B cell (primary cell): Measurements from ENCODE around the gene PPP2R2C. TPM values are rescaled to one million over a fixed set of nuclear protein-coding genes. Genes with fewer than 3 reads are reported as not detected.

Source experiments
- ATAC-seq: fragments of 200-7000 bp; cut with Tn5 transposase; one replicate; pipeline ENCODE4 v1.10.0; 2021; ENCODE audit warnings: low read depth, mild to moderate bottlenecking, moderate number of reproducible peaks, moderate library complexity
- CTCF ChIA-PET: fragments of 350-600 bp; sonication (Branson Sonifier 250); formaldehyde crosslinking; loops from one replicate; lab custom pipeline; 2021; ENCODE audit warnings: antibody characterized with exemption, inconsistent platforms; lab: Charles Lee
- POLR2A ChIA-PET: fragments of 350-600 bp; sonication (Branson Sonifier 250); formaldehyde crosslinking; loops from one replicate; lab custom pipeline; 2021; ENCODE audit warnings: antibody characterized with exemption; lab: Charles Lee
- DNase-seq: peaks from one replicate; pipeline ENCODE4 v3.0.0; 2013
- H2AFZ ChIP-seq: 2 replicates; pipeline ENCODE4 v1.6.1; 2012; ENCODE audit warnings: mild to moderate bottlenecking, low read depth, low read length; ENCODE audit not compliant: insufficient read depth, poor library complexity, severe bottlenecking
- H3K27ac ChIP-seq, 2 donors: 1 replicate in 1 of 2; 2 replicates in 1 of 2; pipeline ENCODE4 v1.5.1; 2012 to 2013; ENCODE audit warnings: low read length in 2 of 2, mild to moderate bottlenecking in 2 of 2, moderate library complexity in 1 of 2
- H3K27me3 ChIP-seq, 4 experiments: fragments of 200-600 bp in 1 of 4; sonication (generic) in 1 of 4; replicated peaks in 1 of 4; 1 replicate in 2 of 4; 2 replicates in 2 of 4; pipeline versions ENCODE4 v1.6.1 to v1.7.0; 2013 to 2016; ENCODE audit warnings: low read length in 3 of 4, mild to moderate bottlenecking in 2 of 4, mixed read lengths in 1 of 4, moderate library complexity in 1 of 4; ENCODE audit not compliant: insufficient read depth in 4 of 4, control insufficient read depth in 3 of 4; ENCODE audit errors: control extremely low read depth in 1 of 4
- H3K36me3 ChIP-seq, 2 experiments: replicated peaks in 1 of 2; 1 replicate in 1 of 2; 2 replicates in 1 of 2; pipeline versions ENCODE4 v1.6.1 to v1.7.1; 2013; ENCODE audit warnings: low read length in 1 of 2; ENCODE audit not compliant: insufficient read depth in 2 of 2, control insufficient read depth in 1 of 2; ENCODE audit errors: control extremely low read depth in 1 of 2, extremely low read depth in 1 of 2
- H3K4me1 ChIP-seq, 2 donors: fragments of 200-600 bp in 1 of 2; sonication (generic) in 1 of 2; 1 replicate in 1 of 2; 2 replicates in 1 of 2; pipeline versions ENCODE4 v1.5.1 to v1.6.1; 2013 to 2017; ENCODE audit warnings: low read length in 2 of 2; ENCODE audit not compliant: control insufficient read depth in 2 of 2, insufficient read depth in 2 of 2
- H3K4me2 ChIP-seq: replicated peaks from 2 replicates; pipeline ENCODE3; 2012; ENCODE audit warnings: mild to moderate bottlenecking, low read depth, low read length; ENCODE audit not compliant: poor library complexity, severe bottlenecking
- H3K4me3 ChIP-seq, 5 experiments: fragments of 200-600 bp in 1 of 5; sonication (generic) in 1 of 5; 1 replicate in 3 of 5; 2 replicates in 2 of 5; pipeline versions ENCODE4 v1.5.1 to v1.7.0; 2011 to 2016; ENCODE audit warnings: low read length in 4 of 5, mild to moderate bottlenecking in 4 of 5, low read depth in 2 of 5, control low read depth in 1 of 5, moderate library complexity in 1 of 5; ENCODE audit not compliant: insufficient read depth in 1 of 5; ENCODE audit errors: control extremely low read depth in 1 of 5, extremely low read depth in 1 of 5
- H3K79me2 ChIP-seq: fragments of 200-600 bp; sonication (generic); one replicate; pipeline ENCODE4 v1.6.0; 2016; ENCODE audit warnings: low read length; ENCODE audit not compliant: control insufficient read depth, insufficient read depth
- H3K9ac ChIP-seq: fragments of 200-600 bp; sonication (generic); 2 replicates; pipeline ENCODE4 v1.6.1; 2017; ENCODE audit warnings: mild to moderate bottlenecking, low read length, moderate library complexity
- H3K9me3 ChIP-seq, 3 donors: one replicate each; pipeline versions ENCODE4 v1.6.1 to v1.7.1; 2013; ENCODE audit warnings: low read length in 2 of 3; ENCODE audit not compliant: control insufficient read depth in 2 of 3, insufficient read depth in 1 of 3; ENCODE audit errors: control extremely low read depth in 1 of 3
- H4K20me1 ChIP-seq: 2 replicates; pipeline ENCODE4 v1.6.0; 2012; ENCODE audit warnings: mild to moderate bottlenecking, low read length; ENCODE audit not compliant: insufficient read depth, control insufficient read depth, poor library complexity, severe bottlenecking
- H3K27ac Mint-ChIP-seq: one replicate; pipeline ENCODE4 v1.8.0; 2021; ENCODE audit warnings: mixed read lengths
- H3K27me3 Mint-ChIP-seq: one replicate; pipeline ENCODE4 v1.8.0; 2021; ENCODE audit warnings: mixed read lengths
- H3K4me1 Mint-ChIP-seq: one replicate; pipeline ENCODE4 v1.8.0; 2021; ENCODE audit warnings: mixed read lengths
- H3K4me3 Mint-ChIP-seq: one replicate; pipeline ENCODE4 v1.8.0; 2021; ENCODE audit warnings: mixed read lengths
- H3K9me3 Mint-ChIP-seq: one replicate; pipeline ENCODE4 v1.8.0; 2022; ENCODE audit warnings: mixed read lengths; ENCODE audit not compliant: insufficient read depth
- CTCF ChIP-seq: fragments of 200-600 bp; IDR thresholded peaks from one replicate; pipeline ENCODE4 v1.8.0; 2022; ENCODE audit warnings: antibody characterized with exemption, mild to moderate bottlenecking
- EZH2 ChIP-seq: IDR thresholded peaks from 2 replicates; pipeline ENCODE4 v1.6.1; 2012; ENCODE audit warnings: borderline replicate concordance, low read depth, mild to moderate bottlenecking, moderate library complexity, low read length; ENCODE audit not compliant: insufficient read depth, poor library complexity, severe bottlenecking
- WGBS: methylation state at CpG from one replicate; pipeline ENCODE4 v1.1.5; 2013; ENCODE audit warnings: missing lambda C conversion rate; ENCODE audit not compliant: insufficient coverage; 5-methylcytosine and 5-hydroxymethylcytosine counted together
- intact Hi-C: fragments of 100-400 bp; cut with micrococcal nuclease; formaldehyde crosslinking; loops from one replicate; pipeline ENCODE4 v1.10.0; 2022
- polyA plus RNA-seq: library from polyadenylated mRNA; depleted of rRNA; stranded (reverse); fragments of >200 nt; gene quantifications from 2 replicates; pipeline ENCODE4 v1.2.3, GENCODE V29; 2012
- total RNA-seq, 2 donors: library from RNA; stranded (reverse); fragments of 120-200 nt in 1 of 2; gene quantifications; 1 replicate in 1 of 2; 2 replicates in 1 of 2; pipeline versions ENCODE4 v1.2.3 to v1.2.4, GENCODE V29; 2013 to 2022

PPP2R2C gene
- total and polyA plus RNA-seq, 2 donors (not counting 1 experiment from before 2014, with no cell fraction given), result not detected

GRCh38 chr4:6422866-6423265, 49.5 kb downstream of the PPP2R2C start:
- Histone ChIP-seq H4K20me1 (no peaks in the 10 kb centered on the region), H3K4me3 (no peak overlapping the region), H3K27ac (no peak overlapping the region), H3K9ac (no peak overlapping the region), H3K9me3 (peaks cover 0 to 11% (median 0%) of the 10 kb centered on the region in 3 donors), H3K4me2 (no peak overlapping the region), H2AFZ (no peak overlapping the region), H3K36me3 (no peaks in the 10 kb centered on the region), H3K79me2 (no peaks in the 10 kb centered on the region), H3K4me1 (no peaks in the 10 kb centered on the region), H3K27me3 (peaks cover 0 to 5% (median 0%) of the 10 kb centered on the region in 4 experiments)
- 100% methylated on average over 1 of the region's 3 CpGs for WGBS
- CTCF ChIA-PET, result no interaction called here
- Mint-ChIP-seq H3K27me3 (peaks cover 3% of the 10 kb centered on the region), H3K27ac (no peak overlapping the region), H3K4me3 (no peak overlapping the region), H3K4me1 (no peaks in the 10 kb centered on the region), H3K9me3 (no peaks in the 10 kb centered on the region)
- ATAC-seq, result no peak
- TF ChIP-seq EZH2 (no peak), CTCF (no peak)
- intact Hi-C loops, result no loop called here
- POLR2A ChIA-PET, result no interaction called here
- no peak for DNase-seq

GRCh38 chr4:6422105-6422504, 50.3 kb downstream of the PPP2R2C start:
- Histone ChIP-seq H3K4me1 (no peaks in the 10 kb centered on the region), H3K27ac (no peak overlapping the region), H3K27me3 (peaks cover 0 to 6% (median 0%) of the 10 kb centered on the region in 4 experiments), H3K4me2 (no peak overlapping the region), H3K9ac (no peak overlapping the region), H3K4me3 (no peak overlapping the region), H3K79me2 (no peaks in the 10 kb centered on the region), H3K9me3 (peaks cover 0 to 11% (median 0%) of the 10 kb centered on the region in 3 donors), H3K36me3 (no peaks in the 10 kb centered on the region), H4K20me1 (no peaks in the 10 kb centered on the region), H2AFZ (no peak overlapping the region)
- TF ChIP-seq CTCF (no peak), EZH2 (no peak)
- ChIA-PET CTCF (no interaction called here), POLR2A (no interaction called here)
- WGBS, result 96% methylated on average over 4 of the region's 9 CpGs
- no peak overlapping the region for H3K4me3 Mint-ChIP-seq
- H3K9me3 Mint-ChIP-seq, result no peaks in the 10 kb centered on the region
- intact Hi-C loops, result no loop called here
- peaks cover 3% of the 10 kb centered on the region for H3K27me3 Mint-ChIP-seq
- H3K27ac Mint-ChIP-seq, result no peak overlapping the region
- DNase-seq, result no peak
- ATAC-seq, result no peak
- no peaks in the 10 kb centered on the region for H3K4me1 Mint-ChIP-seq
